GM19455 (cell line): ENCODE results near the gene APOBEC2.

Experiments
- ATAC-seq: cut with Tn5 transposase; IDR thresholded peaks from one replicate; pipeline ENCODE4 v1.9.1; 2021; ENCODE audit not compliant: unreplicated experiment

The APOBEC2 gene

DNA sequence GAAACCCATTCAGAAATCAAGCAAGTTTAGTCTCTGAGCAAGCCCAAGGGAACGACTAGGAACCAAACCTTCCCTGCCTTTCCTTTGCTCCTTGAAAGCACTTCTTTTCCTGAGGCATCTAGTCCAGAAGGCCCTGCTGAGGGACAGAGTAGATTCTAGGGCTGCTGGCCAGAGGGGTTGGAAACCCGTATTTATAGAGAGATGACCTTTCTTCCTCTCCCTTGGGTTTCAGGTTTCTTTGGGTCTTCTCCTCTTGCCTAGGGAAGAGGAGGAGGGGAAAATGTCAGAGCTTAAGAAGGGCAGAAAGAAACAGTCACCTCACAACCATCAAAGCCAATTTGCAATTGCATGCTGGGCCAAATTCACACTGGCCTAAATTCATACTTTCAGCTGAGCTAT lies 5.8 kb downstream of the APOBEC2 start:
- ATAC-seq = no peak

DNA sequence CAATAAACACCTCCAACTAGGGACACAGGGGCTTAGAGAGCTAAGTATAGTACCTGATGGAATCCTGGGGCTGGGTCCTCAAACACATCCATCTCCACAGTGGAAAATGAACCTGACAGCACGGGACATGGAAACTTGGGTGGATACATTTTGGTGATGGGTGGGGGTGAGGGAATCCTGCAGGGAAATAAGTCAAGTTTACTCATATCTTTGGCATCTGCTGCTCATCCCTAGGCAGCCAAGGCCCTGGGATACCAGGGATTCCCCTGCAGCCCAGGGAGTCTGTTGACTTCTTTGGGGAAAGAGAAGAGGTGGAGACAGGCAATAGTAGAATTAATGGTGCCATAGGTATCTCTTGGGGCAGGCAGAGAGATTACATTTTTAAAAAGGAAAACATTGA lies 6.6 kb downstream of the APOBEC2 start:
- ATAC-seq = no peak

DNA sequence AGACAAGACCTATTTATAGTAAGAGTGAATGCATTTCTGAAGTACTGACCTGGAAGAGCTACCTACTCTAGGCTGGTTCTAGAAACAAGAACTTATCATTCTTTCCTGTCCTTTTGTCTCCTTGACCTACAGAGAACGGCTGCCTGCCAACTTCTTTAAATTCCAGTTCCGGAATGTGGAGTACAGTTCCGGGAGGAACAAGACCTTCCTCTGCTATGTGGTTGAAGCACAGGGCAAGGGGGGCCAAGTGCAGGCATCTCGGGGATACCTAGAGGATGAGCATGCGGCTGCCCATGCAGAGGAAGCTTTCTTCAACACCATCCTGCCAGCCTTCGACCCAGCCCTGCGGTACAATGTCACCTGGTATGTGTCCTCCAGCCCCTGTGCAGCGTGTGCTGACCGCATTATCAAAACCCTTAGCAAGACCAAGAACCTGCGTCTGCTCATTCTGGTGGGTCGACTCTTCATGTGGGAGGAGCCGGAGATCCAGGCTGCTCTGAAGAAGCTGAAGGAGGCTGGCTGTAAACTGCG lies 8.3 kb downstream of the APOBEC2 start:
- no peak for ATAC-seq

DNA sequence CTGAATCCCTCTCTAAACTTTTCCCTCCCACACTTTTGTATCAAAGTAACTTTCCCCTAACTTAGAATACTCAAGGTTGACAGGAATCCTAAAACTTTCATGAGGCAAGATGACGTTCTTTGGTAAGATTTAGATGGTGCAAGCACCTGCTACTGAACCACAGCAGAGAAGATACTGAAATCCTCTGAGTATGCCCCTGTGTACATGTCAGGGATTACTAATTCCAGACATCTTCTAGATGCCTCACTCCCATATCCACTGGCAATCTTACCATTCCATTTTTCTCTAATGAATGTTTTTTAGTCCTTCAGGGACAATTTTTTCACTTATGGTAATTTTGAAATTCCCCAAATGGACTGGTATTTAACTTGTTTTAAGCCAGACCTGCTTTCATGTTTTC lies 9.1 kb downstream of the APOBEC2 start:
- no peak for ATAC-seq

DNA sequence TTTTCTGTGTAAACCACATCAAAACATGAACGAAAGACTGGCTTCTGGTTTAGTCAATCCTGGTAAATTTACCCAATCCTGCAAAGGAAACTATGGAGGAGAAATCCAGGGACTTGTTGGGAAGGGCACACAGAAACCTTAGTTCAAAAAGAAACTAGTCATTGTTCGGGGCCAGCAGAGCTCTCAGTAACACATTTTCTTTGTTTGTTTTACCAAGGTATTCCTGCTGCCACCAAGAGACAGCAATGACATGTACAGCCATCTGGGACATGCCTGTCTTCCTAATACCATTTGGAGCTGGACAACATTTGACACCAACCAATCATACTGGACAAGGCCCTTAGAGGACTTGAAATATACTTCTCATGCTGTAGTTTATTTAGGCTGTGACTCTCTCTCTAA lies 10.9 kb downstream of the APOBEC2 start:
- ATAC-seq = no peak

DNA sequence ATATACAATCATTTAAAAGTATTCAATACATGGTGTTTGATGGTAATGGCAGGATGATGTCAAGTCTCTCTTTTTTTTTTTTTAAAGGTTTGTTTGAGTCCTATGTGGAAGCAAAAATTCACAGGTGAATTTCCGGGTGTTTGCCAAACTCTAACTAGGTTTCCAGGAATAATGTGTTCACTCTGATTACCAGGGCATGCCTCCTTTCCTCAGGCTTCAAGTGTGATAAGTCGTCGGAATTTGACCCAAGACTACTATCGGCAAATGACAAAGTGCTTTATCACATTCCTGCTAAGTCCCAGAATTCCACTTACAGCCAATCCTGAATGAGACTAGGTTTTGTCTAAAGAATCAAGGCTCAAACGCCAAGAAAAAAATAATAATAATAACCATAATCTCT lies 11.8 kb downstream of the APOBEC2 start:
- ATAC-seq = no peak

DNA sequence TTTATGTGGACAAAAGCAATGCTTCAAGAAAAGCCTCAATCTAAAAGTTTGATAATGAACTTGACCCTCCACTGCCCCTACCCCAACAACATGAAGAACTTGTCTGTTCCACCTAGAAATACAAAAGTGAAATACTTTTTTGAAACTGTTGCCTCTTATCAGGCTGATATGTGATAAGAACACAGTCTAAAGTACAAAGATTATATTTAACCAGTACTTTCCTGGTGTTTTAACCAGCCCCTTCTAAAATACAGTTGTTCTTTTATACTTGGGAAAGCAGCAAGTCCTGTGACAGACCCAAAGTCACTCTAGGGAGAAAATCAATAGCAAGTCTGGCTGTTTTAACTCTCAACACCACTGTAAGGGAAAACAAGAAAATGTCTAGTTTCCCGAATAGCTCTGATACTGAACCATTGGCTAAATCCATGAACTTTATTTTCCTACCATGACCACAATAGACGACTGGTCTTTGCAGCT lies 12.6 kb downstream of the APOBEC2 start:
- ATAC-seq = no peak

DNA sequence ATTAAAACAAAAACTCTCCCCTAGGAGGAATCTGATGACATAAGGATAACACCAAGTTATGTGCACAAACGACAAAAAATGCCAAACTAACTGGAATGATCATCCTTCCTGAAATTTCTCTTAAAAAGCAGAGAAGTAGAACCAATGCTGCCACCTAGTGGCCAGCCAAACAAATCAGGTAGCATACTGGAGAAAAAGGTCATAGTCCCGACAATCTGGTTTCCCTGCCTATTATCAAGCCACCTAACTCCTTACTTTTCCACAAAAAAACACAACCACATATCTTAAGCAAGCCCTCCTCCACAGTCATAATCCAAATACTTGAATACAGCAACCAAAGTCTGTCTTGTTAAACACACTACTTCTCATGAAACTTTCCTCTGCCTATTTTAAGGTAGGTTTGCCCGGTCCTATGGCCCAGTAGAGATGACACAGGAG lies 13.9 kb downstream of the APOBEC2 start:
- ATAC-seq = no peak

DNA sequence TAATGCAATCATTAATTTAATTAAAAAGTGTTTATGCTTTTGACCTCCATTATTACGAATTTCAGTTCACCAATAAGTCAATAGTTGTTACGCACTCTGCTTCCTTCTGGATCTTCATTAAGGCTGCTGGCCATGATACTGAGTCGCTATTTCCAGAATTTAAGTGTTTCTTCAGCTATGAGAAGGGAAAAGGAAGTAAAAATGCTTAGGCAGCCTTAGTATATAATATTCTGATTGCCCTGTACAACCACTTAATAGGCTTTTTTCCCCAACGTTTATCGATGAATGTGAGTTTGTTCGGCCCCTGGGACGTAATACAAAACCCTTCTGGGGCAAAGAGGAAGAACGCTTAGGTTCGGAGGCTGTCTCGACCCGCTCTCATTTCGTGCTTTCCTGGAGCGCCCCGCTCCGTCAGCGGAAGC lies 18.5 kb downstream of the APOBEC2 start:
- no peak for ATAC-seq

DNA sequence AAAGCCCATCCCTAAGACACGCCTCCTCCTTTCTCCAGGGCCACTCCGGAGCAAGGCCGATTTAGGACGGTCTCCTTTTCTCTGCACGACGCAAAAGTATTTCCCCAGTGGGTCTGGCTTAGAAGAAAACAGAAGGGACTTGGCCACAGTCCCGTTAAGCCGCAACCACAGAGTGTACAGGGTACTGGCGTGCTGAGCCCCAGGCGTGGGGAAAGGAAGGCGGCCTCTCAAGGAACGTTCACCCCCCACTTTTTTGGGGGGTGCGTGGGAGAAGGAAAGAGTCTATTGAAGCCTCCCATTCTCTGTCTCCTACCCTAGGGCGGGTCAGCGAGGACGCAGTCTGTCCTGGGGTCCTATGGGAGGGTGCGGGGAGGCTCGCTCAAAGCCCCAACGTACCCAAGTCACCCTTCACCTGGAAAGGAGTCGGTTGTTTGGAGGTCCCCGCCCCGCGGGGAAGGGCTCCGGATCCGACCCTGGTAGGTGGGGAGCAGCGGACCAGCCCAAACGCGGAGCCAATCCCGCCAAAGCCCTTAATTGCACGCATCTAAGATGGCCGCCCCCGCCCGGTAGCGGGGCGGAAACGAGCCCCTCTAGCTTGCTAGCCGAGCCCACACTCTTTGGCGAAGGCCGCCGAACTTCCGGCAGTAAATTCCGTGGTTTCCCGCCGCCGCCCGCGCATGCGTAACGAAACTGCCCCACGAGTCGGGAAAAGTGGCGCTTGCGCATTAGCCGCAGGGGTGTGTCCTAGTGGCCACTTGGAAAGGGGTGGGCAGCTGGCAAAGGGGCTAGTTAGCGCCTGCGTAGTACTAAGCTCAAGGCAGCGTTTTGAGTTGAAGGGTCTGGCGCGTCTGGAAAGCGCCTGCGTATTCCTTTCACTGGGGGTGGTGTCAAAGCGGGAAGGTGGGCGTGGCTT lies 19.2 kb downstream of the APOBEC2 start, which contains the start of gene OARD1:
OARD1 (minus strand) TSS at position 434 of the 913 bp plus-strand sequence. CDS start 722 bp downstream, outside the sequence.
- ATAC-seq = peak; percentile 59

DNA sequence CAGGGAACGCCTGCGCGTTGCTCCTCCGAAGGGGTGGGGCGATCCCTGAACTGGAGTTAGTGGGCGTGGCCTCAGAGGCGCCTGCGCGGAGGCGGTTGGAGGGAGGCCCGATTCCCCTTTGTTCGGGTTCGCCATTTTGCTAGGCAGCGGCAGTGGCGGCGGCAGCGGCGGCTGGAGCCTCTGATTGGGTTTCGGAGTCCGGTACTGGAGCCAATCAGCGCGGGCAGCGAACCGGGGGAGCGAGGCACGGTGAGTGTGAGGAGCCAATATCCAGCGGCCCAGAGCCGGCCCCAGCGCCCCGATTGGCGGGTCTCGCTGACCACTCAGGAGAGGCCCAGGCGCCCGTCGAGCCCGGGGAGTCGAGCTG lies 19.8 kb downstream of the APOBEC2 start, which contains the start of gene NFYA:
NFYA (plus strand) TSS at position 139 of the 367 bp plus-strand sequence. CDS start 6,116 bp downstream, outside the sequence.
- peak; percentile 66 for ATAC-seq

DNA sequence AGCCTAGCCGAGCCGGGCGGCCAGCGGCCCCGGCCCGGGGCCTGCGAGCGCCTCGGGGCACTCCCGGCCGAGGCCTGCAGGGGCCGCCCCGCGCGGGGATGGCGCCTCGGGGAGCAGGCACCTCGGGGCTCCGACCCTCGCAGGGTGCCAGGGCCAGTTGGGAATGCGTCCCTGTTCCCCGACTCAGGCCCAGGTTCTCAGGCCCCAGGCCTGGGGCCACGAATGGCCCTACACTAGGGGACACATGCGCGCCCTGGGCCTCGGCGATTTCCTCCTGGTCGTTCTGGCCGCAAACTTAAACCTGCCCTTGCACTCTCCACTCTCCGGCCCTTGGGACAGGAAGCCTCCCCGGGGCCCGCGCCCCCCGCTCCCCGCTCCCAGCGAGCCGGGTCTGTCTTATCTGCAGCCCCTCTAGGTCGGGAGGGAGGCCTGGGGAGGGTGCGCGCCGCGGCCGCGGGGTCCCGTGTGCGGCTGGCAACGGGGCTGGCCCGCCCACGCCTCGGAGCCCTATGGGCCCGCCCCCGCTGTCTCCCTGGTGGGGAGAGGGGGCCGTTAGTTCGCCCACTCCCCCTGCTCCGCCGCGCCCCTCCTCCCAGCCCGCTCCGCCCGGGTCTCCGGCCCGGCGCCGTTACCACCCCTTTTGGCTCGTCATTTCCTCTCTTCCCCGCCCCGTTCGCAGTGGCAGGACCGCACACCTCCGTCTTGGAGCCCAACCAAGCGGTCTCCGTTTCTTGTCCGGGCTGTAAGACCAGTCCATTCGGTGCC lies 20.4 kb downstream of the APOBEC2 start:
- ATAC-seq = peak; percentile 40

DNA sequence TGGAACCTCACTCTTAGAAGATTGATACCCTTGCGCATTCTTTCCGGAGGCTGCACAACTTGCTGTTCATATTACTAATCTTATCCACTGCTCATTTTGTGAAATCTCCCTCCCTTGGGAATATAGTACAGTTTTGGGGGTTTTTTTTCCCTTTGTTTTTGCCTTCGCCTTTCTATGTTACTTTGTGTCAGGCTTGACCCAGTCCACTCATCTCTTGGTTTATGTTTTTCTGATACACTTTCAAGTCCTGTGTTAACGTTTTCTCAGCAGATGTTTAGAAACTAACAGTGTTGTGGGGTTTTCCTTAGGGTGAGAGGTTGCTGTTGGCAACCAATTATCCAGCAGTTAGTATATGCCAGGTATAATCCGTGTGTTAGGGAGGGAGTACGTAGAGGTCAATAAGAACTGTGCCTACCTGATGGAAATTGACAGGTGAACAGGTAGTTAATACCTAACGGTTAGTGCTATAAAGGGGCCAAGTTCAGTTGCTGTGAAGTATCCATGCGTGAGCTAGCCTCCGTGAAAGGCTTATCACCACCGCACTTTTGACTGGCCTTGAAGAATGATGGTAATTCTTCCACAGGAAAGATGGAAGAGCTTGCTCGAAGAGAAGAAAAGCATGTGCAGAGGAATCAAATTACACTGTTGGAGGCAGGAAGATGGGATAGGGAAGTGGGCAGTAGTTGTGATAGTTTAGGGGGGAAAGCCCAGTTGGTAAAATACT lies 21.1 kb downstream of the APOBEC2 start:
- ATAC-seq = no peak

DNA sequence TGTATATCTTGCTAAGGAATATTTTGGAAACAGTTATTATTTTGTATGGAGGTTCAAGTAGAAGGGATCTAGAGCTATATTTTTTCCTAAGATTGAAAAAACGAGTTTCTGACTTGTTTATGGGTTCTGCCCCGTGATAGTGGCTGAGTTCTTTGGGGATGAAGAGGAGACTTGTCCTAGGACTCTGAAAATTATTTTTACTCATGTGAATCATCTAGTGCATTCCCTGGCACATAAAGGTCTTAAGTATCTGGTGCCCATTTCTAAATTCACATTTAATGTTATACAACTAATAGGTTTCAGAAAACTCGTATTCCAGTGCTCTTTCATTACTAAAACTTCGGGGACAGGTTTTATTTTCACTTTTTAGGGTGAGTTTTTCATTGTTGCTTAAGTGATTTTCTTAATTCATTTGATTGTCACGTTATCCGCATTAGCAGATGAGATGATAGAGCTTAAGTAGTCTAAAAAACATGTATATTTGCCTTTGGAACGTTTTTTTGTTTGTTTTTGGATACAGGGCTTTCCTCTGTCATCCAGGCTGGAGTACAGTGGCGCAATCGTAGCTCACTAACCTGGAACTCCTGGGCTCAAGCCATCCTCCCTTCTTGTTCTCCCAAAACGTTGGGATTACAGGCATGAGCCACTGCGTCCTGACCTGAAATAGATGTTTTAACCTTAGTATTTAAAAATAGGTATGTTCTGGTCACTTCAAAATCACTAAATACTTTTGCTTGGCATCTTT lies 21.9 kb downstream of the APOBEC2 start:
- ATAC-seq = no peak

DNA sequence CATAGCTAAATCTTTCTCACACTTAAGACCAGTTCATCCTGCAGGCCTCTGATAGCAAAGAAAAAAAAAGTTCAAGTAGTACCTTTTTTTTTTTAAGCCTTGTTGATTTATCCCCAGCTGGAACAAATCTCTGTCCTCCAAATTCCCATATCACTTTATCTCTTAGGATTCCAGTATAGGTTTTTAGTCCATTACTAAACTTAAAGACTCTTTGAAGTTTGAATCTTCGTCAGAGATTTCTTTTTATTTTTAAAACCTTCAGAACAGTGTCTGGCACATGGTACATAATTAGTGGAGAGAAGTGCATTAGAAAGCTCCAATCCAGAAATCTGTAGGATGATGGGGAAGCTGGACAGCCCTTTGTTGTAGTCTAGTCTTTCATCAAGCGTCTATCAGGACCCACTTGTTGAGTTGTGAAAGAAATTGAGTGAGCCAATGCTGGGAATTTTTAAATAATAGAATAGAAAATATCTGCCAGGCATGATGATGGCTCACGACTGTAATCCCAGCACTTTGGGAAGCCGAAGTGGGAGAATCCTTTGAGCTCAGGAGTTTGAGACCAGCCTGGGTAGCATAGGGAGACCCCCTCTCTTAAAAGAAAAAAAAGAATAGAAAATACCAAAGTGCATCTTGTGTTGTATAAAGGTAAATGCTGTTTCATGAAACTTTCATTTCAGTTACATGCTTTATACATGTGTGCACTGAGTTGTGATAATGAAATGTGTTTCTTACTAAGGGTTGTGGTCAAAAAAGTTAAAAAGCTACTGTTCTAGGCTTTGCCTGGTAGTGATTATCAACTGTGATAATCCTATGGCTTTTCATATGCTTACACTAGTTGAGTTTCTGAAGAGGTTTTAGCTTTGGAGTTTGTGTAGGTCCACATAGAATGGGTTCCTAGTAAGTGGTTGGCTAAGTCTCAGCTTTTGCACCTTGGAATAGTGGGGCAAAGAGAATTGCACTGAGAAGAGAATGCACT lies 22.9 kb downstream of the APOBEC2 start:
- no peak for ATAC-seq

DNA sequence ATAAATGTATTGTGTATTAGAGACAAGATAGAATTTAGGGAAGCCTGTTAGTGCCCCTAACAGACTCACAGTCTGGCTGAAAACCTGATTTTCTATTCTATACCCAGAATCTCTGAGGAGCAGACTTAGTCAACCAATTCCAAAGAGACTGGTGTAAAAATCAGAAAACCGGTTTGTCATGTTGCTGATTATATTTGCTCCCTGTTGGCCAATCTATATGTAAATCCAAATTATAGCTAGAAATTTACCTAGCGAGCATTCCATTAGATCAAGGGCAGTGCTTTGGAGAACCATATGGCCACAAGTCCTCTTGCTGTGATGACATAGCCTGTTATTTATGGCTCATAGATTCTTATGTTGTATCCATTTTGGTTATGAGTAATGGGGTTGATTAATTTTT lies 24.5 kb downstream of the APOBEC2 start:
- ATAC-seq = no peak

DNA sequence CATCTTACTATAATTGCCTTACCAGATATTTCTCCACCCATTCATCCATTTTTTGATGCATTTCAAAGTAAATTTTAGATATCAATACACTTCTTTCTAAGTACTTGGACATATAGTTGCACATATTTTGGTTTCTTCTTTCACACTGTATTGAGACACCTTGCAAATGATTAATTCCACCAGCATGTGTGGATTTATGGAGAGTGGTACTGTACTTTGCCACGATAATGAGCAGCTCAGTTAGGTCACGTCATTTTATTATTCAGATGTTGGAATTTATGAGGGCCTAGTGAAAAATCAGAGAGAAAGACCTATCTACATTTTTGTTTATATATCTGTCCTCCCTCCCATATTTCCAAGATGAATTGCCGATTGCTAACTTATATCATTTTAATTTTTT lies 25.1 kb downstream of the APOBEC2 start:
- ATAC-seq = no peak

DNA sequence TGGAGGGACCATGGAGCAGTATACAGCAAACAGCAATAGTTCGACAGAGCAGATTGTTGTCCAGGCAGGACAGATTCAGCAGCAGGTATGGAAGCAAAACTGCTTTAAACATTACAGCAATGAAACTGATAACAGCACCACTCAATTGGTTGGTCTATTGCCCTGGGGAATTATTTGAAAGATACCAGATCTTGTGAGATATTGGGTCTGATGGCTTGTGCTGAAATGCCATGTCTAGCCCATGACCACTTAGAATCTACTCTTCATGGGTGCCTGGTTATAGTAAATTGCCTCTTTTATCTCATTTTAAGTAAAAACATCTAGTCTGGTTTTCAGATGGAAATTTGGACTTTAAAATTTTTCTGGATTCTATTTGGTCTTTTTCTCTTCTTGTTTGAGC lies 26.1 kb downstream of the APOBEC2 start:
- no peak for ATAC-seq

DNA sequence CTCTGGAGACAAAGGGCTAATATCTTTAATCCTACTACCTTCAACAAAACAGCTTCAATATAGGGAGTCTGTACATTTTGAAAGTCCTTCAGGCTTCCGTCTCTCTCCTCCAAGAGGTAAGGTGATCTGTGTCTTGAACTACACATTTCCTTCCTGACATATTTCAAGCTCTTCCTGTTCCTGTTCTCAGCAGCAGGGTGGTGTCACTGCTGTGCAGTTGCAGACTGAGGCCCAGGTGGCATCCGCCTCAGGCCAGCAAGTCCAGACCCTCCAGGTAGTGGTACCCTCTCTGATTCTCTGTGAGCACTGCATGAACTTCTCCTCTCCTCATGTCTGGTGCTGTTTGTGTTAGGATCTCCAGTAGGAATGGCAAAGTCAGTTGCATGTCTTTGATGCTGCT lies 27.6 kb downstream of the APOBEC2 start:
- ATAC-seq = no peak
